HG03175 (cell line): Measurements from ENCODE around the gene SRRM4.

Experiments used
- ATAC-seq: cut with Tn5 transposase; IDR thresholded peaks from one replicate; pipeline ENCODE4 v1.9.1; 2021; ENCODE audit warnings: mild to moderate bottlenecking, moderate library complexity; ENCODE audit not compliant: unreplicated experiment

The SRRM4 gene

GRCh38 chr12:119114294-119114693, 133.0 kb downstream of the SRRM4 start:
- ATAC-seq = no peak

GRCh38 chr12:119115296-119115905, 134.1 kb downstream of the SRRM4 start:
- ATAC-seq = no peak

DNA sequence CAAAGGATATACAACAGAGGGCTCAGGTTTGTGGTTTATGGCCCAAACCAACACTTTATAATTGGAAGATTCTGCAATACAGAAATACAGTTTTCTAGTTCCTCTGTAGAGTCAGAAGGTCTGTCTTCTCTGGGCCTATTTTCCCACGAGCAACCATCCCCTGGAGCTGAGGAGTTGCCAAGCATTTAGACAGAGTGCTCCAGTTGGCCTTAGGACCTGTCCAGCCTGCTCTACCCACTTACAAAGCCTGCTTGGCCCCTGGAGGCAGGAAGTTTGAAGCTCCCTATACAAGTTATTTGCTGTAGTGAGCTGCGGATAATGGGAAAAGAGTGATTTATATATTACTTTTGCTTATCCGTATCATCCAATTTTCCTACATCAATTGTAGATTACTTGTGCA, 136.6 kb downstream of the SRRM4 start:
- no peak for ATAC-seq

GRCh38 chr12:119118625-119119024, 137.3 kb downstream of the SRRM4 start:
- ATAC-seq = no peak

GRCh38 chr12:119122047-119122446, 140.7 kb downstream of the SRRM4 start:
- no peak for ATAC-seq

DNA sequence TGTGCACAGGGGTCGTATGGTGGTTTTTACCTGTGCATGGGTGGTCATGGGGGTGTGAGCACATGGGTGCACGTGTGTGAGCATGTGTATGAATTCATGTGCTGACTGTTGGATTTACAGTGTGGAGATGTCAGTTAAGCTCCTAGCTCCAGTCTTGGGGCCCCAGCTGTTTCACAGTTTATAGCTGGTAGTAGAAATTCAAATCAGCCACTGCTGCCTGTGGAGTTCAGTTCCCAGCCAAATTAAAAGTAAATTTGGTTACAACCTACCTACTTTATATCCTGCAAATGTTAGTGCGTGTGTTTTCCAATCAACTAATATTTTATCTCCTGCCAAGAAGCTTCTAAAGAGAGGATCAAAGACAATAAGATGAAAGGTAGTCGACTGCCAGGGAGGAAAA, 141.4 kb downstream of the SRRM4 start:
- no peak for ATAC-seq

DNA sequence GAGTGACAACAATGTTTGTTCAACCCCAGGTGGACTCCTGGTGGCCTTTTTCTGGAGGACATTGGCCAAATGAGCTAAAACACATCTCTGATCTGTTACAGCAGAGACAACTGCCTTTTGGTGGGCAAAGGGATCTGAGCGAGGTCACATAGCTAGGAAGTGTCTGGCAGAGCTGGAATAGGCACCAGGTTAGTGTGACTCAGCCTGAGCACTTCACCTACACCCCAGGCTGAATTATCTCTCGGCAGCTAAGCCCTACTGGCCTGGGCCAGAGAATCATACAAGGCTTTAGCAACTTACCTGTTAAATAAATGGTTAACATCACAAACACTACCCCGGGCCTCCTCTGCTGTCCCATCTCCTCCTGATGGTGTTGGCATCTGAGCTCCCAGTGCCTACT, 147.2 kb downstream of the SRRM4 start:
- ATAC-seq = no peak

GRCh38 chr12:119129827-119130434, 148.6 kb downstream of the SRRM4 start:
- no peak for ATAC-seq

- ATAC-seq = no peak
Observed at GRCh38 chr12:119130523-119130922, 149.2 kb downstream of the SRRM4 start.

DNA sequence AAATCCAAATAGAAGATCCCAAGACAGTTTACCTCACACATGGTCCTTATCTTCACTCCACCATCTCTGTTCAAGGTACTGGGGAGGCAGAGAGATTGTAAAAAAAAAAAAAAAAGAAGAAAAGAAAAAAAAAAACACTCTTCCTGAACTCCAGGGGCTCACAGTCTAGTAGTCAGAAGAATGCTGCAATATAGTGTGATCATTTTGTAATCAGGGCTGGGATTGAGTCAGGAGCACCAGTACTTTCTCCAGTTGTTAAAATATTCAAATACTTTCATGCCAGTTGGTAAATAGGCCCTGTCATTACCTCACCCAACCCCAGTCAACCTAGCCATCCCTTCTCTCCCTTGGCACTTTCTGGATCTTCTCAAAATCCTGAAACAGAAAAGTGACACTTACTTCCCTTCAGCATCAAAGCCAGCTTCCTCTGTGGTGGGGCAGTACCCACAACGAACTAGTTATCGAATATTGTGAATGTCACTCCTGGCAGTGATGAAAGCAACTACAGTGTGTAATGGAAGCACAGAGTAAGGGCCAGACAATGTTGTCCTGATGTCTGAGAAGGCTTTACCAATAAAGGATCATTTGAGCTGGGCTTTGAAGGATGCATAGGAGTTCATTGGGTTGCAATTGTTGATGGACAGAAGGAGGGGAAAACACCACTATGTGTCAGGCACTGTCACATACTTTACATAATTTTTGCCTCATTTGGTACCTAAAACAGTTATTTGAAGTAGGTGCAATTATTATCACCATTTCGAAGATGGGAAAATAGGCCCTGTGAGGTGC, 153.1 kb downstream of the SRRM4 start:
- no peak for ATAC-seq

DNA sequence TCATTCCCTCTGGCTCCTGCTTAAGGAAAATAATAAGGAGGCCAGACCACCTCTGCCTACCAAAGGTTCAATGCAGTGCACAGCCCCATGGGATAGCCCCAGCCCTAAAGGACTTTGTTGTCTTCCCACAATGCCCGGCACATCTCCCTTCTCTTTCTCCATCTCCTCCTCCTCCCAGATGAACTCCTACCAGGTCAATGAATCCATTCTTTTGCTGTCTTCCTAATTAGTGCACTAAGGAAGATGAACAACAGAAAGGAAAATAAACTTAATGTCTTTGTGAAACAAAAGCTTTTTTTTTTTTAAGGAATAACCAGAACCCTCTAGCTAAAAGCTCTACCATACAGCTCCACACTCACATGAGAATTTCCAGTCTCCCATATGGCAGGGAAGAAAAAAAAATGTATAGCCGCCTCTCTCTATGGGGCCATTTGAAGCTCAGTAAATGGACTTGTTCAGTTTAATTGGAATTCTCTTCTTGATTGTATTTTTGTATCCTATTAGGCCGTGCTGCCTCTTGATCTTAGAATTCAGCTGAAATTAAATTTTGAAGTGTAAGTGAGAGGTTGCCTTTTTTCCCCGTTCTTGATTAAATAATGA, 155.6 kb downstream of the SRRM4 start:
- no peak for ATAC-seq

- ATAC-seq = no peak
Observed at GRCh38 chr12:119139448-119139847, 158.1 kb downstream of the SRRM4 start.

DNA sequence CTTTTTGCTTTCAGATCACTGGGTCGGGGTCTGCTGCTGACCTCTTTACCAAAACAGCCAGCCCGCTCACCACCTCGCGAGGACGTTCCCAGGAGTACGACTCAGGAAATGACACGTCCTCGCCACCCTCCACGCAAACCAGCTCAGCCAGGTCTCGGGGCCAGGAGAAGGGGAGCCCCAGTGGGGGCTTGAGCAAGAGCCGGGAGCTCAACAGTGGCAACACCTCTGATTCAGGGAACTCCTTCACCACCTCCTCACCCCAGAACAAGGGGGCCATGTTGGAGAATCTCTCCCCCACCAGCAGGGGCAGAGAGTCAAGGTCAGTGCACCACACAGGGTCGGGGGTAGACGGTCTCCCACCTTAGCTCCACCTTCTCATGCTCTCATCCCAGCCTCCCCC, 164.0 kb downstream of the SRRM4 start:
- no peak for ATAC-seq

- no peak for ATAC-seq
Observed at GRCh38 chr12:119147847-119148448, 166.6 kb downstream of the SRRM4 start.

- ATAC-seq = no peak
Observed at GRCh38 chr12:119149270-119149669, 167.9 kb downstream of the SRRM4 start.

GRCh38 chr12:119151445-119152026, 170.2 kb downstream of the SRRM4 start:
- ATAC-seq = no peak

- no peak for ATAC-seq
Observed at GRCh38 chr12:119153477-119154434, 172.4 kb downstream of the SRRM4 start.

DNA sequence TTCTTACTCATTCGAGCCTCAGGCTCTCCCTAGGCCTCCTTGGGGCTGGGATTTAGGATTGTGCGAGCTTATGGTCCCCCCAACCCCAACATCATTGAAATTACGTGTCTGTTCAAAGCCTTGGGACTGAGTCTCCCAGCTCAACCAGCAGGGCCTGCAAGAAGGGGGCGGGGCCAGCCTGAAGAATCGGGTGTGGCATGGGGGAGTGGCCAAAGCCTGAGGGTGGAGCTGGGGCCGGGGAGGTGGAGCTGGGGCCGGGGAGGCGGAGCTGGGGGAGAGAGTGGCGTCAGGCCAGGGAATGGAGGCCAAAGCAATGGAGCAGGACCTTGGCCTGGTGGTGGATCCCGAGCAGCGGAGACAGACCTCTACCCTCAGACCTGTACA, 173.1 kb downstream of the SRRM4 start:
- no peak for ATAC-seq

- no peak for ATAC-seq
Observed at GRCh38 chr12:119156401-119157044, 175.2 kb downstream of the SRRM4 start.
